HG02571 (cell line): Measurements from ENCODE around the gene ARHGEF19.
"Not testable (repeated sequence)": the region's sequence is repeated elsewhere in the genome, so short reads cannot be mapped to it uniquely, and the experiment has no call there.

Source experiments
- ATAC-seq: cut with Tn5 transposase; IDR thresholded peaks from one replicate; pipeline ENCODE4 v1.9.1; 2021; ENCODE audit warnings: mild to moderate bottlenecking, moderate library complexity; ENCODE audit not compliant: unreplicated experiment

ARHGEF19 gene

DNA sequence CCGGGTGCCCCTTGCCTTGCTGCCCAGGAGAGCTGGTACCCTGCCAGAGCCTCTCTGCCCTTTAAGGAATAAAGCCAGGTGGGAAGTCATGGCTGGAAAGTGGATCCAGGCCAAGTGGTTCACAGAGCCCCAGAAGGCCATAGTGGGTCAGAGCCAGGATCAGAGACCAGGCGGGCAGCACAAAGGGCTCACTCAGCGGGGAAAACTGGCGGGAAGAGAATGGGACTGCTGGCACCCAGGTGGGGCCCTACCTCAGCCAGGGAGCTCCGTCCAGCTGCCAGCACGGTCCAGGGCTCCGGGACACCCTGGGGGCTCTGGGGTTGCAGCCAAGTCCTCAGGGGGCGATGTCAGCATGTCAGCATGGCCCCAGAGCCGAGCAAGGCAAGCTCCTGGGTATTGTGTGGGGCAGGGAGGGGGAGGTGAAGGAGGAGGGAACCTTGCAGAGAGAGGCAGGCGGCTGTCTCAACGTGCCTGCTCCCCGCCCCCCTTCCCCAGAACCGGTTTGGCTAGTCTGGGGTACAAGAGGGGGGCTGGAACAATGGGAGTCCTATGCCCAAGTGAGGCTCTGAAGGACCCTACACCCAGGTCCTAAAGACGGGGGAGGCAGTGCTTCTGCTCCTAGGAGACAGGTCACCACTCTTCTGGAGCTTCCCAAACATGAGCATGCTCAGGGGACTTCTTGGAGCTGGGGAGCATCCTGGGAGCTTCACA is at the start of gene ARHGEF19:
TSS of gene ARHGEF19 (minus strand) at position 402 of the 711 bp plus-strand sequence. CDS start 3,598 bp downstream, outside the sequence.
- ATAC-seq = no peak

GRCh38 chr1:16262067-16262466 is 49.6 kb upstream of the ARHGEF19 start:
- no peak for ATAC-seq

- no peak for ATAC-seq
Measured at GRCh38 chr1:16260814-16261213, 48.4 kb upstream of the ARHGEF19 start.

GRCh38 chr1:16258591-16259135 is 46.2 kb upstream of the ARHGEF19 start:
- ATAC-seq = no peak

DNA sequence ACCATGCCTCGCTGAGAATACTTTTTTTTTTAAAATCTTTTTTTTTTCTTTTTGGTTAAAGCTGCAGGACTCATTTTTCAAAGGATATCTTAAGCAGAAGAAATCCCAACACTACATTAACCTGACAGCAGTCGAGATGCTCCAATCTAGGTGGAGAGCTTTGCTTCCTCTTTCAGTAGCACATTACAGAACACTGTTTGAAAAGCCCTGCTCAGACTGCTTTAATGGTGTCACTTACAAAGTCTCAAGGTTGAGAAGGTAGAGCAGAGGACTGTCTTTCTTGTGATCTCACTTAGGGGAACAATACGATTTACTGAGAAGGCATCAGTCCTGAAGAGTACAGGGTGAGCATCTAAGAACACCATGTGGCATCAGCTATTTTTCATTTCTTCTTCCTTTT is 45.5 kb upstream of the ARHGEF19 start:
- ATAC-seq = no peak

DNA sequence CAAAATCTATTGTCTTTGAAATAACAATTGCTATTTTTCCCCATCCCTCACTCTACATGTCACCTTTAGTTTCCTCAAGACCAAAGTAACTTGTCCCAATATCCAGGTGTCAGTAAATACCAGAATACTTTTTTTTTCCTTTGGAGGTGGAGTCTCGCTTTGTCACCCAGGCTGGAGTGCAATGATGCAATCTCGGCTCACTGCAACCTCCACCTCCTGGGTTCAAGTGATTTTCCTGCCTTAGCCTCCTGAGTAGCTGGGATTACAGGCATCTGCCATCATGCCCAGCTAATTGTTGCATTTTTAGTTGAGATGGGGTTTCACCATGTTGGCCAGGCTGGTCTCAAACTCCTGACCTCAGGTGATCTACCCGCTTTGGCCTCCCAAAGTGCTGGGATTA is 45.1 kb upstream of the ARHGEF19 start:
- not testable (repeated sequence) for ATAC-seq

GRCh38 chr1:16256478-16256877 is 44.0 kb upstream of the ARHGEF19 start:
- ATAC-seq = no peak

DNA sequence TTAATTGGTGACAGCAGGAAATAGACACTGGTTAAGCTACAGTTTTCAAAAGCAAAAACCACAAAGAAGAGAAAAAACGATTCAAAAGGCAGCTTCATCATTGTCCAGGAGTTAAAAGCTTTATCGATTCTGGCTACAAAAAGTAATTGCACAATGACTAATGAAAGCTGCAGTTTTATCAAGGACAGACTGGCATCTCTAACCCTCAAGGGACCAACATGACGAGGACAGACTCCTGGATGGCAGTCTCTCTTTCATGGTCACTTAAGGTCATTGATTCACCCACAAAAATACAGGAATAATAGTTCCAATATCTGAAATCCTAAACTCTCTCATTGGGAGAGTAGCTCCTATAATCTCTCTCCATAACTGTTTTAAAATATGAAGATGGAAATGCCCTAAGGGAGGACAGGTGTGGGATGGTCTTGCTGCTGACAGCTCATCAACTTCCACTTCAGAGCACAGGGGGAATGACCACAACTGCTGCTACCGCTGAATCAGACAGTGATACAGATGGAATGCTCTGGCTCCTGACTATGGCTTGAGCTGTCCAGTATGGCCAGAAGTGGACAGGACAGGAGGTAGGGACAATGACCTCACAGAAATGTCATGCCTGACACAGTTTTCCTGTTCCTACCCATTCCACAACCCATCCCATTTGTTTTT is 41.9 kb upstream of the ARHGEF19 start:
- no peak for ATAC-seq

DNA sequence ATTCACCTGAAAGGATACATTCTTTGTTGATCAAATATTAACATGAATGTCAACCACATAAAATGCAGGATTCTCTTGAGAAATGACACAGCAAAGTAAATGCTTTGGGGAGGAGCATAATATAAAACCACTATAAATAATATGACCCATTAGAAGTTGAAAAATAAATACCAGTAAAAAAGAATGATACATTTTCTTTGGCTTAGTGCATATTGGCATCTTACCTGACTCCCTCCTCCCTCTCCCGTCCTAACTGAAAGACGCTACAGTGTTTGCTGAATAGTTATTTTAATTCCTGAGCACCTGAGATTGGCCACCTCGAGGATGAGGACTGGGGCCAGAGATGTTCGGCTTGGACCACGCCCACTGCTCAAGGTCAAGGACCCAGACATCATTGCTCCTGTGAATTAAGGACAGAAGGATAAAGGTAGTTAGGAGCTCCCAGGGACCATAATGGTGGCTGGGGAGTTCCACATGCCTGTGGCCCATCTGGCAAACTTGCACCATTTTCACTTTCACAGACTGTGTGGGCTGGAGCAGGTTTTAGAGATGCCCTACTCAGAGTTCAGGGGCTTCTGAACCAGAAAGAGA is 41.0 kb upstream of the ARHGEF19 start:
- no peak for ATAC-seq

GRCh38 chr1:16252912-16253311 is 40.5 kb upstream of the ARHGEF19 start:
- no peak for ATAC-seq

GRCh38 chr1:16251381-16251780 is 38.9 kb upstream of the ARHGEF19 start:
- no peak for ATAC-seq

DNA sequence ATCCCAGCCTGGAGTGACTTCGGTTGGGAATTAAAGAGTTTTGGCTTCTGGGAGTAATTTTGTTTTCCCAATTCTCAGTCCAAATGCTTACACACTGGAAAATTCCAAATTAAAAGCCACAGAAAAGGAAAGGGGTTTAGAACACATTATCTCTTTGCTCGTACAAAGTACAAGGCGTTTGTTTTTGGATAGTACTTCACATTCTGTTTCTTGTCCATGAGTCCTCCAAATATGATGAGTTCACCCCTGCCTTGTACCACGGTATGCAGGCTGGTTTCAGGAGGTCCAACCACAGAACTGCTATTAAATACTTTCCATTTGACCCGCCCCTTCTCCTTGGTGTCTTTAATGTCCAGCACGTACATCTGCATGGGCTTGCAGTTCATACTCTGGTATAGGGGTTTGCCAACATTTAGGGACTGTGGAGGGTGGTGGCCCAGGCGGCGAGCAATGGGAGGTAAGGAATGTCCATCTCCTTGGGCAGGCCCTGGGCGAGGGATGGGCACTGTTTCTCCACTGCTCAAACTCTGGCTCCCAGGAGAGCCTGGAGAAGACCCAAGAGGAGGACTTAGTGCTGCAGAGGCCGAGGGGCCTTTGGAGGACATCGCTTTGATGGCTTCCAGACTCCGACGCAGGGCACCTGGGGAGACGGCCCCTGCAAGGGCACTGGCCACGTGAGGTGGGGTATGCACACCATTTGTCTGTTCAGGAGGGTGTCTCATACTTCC is 38.2 kb upstream of the ARHGEF19 start:
- no peak for ATAC-seq

DNA sequence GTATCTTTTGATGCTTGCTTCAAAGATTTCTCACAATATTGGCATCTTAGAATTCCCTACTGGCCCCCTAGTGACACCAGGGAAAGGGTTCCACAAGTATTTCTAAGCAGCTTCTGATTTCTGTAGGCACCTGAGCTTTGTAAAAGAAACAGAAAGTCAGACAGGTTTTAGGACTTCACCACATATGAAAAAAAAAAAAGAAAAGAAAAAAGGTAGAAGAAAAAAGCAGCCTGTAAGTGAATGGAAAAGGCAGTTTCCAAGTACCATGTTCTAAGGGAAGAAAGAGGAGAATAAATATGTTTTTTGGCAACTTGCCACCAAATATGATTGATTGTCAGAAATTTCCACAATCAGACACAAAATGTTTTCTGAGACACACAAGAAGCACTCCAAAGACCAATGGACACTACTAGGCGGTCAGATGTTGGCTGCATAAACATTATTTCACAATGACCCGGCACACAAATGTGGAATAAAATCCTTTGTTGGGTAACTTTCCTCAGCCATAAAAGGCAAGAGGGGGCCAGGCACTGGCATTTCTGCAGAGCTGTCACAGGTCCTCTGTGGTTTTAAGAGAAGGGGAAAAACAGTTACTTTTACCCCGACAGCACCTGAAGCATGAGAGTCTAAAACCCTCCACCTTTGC is 37.3 kb upstream of the ARHGEF19 start:
- ATAC-seq = no peak

DNA sequence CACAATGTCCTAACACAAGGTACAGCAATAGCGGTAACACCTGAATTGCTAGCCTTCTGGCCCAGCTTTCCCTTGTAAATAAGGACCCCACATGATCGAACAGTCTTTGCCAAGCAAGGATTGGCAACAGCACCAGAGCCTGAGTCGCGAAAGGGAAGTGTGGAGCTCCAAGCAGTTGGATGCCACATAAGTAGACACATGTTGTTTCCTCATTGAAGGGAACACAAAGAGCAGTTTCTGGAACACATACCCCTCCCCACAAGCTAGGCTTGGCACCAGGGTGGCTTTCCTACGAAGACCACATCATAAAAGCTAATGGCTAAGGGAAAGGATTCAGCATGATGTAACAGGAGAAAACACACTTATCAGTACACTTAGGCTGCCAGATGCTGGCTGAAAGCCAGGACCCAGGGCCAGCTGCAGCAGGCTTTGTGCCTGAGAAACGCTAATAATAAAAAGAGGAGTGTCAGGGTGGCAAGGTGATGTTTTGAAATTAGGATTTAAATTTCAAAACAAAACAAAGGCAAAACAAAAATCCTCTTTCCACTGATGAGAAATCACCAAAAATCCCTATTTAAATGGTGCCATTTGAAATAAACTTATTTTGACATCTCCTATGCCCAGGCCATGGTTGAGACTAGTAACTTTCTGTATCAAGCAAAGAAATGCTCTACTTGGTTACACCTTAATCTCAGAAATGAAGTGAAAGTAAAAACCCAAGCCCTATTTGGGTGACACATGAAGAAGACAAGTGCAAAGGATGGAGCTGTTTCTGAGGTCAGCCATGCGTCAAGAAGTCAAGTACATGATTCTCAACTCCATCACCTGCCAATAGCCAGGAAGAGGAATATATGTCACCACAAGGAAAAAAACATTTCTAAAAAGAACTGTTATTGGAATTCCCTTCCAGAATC is 36.4 kb upstream of the ARHGEF19 start:
- no peak for ATAC-seq

GRCh38 chr1:16248007-16248436 is 35.6 kb upstream of the ARHGEF19 start:
- no peak for ATAC-seq

DNA sequence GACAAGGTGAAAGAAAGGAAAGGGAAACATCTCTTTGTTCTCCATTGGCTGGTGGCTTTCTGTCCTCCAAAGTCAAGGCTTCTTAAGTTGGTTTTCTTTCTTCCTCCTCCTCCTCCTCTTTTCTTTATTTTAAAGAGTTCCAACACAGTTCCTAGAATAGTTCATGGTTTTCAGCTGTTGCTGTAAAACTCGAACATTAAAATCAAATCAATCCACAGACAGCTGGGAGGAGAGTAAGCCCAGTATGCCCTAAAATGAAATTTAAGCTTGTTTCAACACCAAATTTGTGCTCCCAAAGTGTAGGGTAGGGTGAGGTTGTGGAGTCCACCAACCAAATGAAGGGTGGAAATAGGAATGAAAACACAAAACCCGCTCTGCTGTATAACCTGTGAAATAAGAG is 35.0 kb upstream of the ARHGEF19 start:
- no peak for ATAC-seq

DNA sequence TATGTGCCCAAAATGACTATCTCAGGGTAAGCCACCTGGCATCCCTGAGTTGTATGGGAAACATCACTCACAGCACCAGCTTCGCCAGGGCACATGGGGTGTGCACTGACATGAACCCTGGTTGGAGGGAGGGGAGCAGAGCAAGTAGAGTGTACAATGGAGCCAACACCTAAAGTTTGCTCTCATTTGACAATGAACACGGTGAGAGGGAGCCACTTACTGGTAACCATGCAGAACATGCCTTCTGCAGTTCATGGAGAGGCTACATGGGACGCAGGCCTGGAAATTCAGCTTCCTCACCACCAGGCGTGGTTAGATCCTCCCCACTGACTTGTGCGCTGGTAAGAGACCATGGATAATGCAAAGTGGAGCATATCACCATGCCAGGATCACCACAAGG is 34.5 kb upstream of the ARHGEF19 start:
- ATAC-seq = no peak

DNA sequence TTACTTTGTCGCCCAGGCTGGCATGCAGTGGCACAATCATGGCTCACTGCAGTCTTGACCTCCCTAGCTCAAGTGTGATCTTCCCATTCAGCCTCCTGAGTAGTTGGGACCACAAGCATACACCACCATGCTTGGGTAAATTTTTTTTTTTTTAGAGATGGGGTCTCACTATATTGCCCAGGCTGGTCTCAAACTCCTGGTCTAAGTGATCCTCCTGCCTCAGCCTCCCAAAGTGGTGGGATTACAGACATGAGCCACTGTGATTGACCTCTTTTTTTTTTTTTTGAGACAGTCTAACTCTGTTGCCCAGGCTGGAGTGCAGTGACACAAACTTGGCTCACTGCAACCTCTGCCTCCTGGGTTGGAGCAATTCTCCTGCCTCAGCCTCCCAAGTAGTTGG is 33.8 kb upstream of the ARHGEF19 start:
- ATAC-seq = not testable (repeated sequence)

DNA sequence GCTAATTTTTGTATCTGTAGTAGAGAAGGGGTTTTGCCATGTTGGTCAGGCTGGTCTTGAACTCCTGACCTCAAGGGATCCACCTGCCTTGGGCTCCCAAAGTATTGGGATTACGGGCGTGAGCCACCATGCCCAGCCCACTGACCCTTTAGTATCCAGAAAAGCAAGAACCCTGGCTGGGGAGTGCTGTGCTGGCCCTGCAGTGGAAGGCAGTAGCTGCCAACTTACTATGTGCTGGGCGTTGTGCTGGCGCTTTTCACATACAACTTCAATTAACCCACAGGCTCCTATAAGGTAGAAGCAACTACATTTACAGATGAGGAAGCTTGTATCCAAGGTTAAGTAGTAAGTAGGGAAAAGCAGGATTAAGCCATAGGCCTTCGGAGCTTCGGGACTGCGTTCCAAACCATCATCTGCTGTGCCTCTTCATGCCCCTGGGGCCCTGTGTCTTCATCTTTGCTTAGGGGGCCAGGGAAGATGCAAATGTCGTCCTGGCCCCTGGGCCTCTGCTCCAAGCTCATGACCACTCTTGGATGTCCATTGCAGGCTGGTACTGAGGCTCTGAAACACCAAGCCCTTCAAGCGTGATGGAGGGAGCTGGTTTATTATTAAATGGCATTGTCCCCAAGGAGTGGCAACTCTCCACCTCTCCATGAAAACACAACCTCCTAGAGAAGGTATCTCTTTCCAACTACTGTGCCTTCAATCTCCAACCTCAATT is 33.2 kb upstream of the ARHGEF19 start:
- ATAC-seq = no peak
